T-cell (primary cell): ENCODE results near the gene RNF4. TPM values are rescaled to one million over a fixed set of nuclear protein-coding genes. Genes with fewer than 3 reads are reported as not detected.

Experiments
- ATAC-seq, 4 experiments: fragments of 200-7000 bp in 3 of 4; fragments of 150-1000 bp in 1 of 4; cut with Tn5 transposase; replicated peaks in 1 of 4; 1 replicate in 3 of 4; 2 replicates in 1 of 4; pipeline ENCODE4 v1.10.0; 2021; ENCODE audit warnings: moderate library complexity in 3 of 4, mild to moderate bottlenecking in 2 of 4, moderate number of reproducible peaks in 1 of 4
- CTCF ChIA-PET, 2 donors: fragments of 300-600 bp; sonication (Branson Sonifier 250); formaldehyde crosslinking; loops; one replicate each; lab custom pipeline; 2022; ENCODE audit warnings: antibody characterized with exemption in 2 of 2; lab: Charles Lee
- POLR2A ChIA-PET, 2 donors: fragments of 300-600 bp; sonication (Branson Sonifier 250); formaldehyde crosslinking; loops; one replicate each; lab custom pipeline; 2022; ENCODE audit warnings: antibody characterized with exemption in 2 of 2; lab: Charles Lee
- DNase-seq, 35 experiments: peaks; one replicate each; pipeline versions ENCODE4 v3.0.0 to v3.0.0-alpha.2; 2013 to 2023
- H3K27ac ChIP-seq: one replicate; pipeline ENCODE4 v1.5.1; 2013; ENCODE audit warnings: low read length
- H3K27me3 ChIP-seq, 2 experiments: replicated peaks in 1 of 2; 1 replicate in 1 of 2; 2 replicates in 1 of 2; pipeline versions ENCODE4 v1.6.1 to v1.7.0; 2013; ENCODE audit warnings: low read length in 1 of 2, mixed read lengths in 1 of 2; ENCODE audit not compliant: control insufficient read depth in 2 of 2, insufficient read depth in 2 of 2; ENCODE audit errors: extremely low read depth in 1 of 2
- H3K36me3 ChIP-seq, 2 donors: 1 replicate in 1 of 2; 2 replicates in 1 of 2; pipeline versions ENCODE4 v1.6.1 to v1.7.0; 2013; ENCODE audit warnings: low read length in 1 of 2; ENCODE audit not compliant: control insufficient read depth in 2 of 2, insufficient read depth in 1 of 2; ENCODE audit errors: extremely low read depth in 1 of 2
- H3K4me1 ChIP-seq, 2 experiments: 1 replicate in 1 of 2; 2 replicates in 1 of 2; pipeline versions ENCODE4 v1.6.1 to v1.7.0; 2013; ENCODE audit warnings: low read length in 2 of 2, mixed read lengths in 1 of 2; ENCODE audit not compliant: insufficient read depth in 2 of 2, control insufficient read depth in 1 of 2; ENCODE audit errors: extremely low read depth in 1 of 2
- H3K4me3 ChIP-seq, 2 donors: 1 replicate in 1 of 2; 2 replicates in 1 of 2; pipeline versions ENCODE4 v1.5.1 to v1.7.0; 2013; ENCODE audit warnings: mild to moderate bottlenecking in 2 of 2, low read length in 1 of 2, moderate library complexity in 1 of 2; ENCODE audit not compliant: control insufficient read depth in 1 of 2; ENCODE audit errors: extremely low read depth in 1 of 2
- H3K9me3 ChIP-seq: 2 replicates; pipeline ENCODE4 v1.7.0; 2013
- H3K27ac Mint-ChIP-seq, 2 donors: one replicate each; pipeline ENCODE4 v1.8.0; 2020 to 2021; ENCODE audit warnings: mild to moderate bottlenecking in 2 of 2, mixed read lengths in 2 of 2
- H3K27me3 Mint-ChIP-seq, 2 donors: one replicate each; pipeline ENCODE4 v1.8.0; 2021 to 2022; ENCODE audit warnings: mixed read lengths in 2 of 2
- H3K36me3 Mint-ChIP-seq: one replicate; pipeline ENCODE4 v1.8.0; 2021; ENCODE audit warnings: mixed read lengths
- H3K4me1 Mint-ChIP-seq, 3 donors: one replicate each; pipeline ENCODE4 v1.8.0; 2020 to 2022; ENCODE audit warnings: mixed read lengths in 3 of 3, mild to moderate bottlenecking in 1 of 3
- H3K4me3 Mint-ChIP-seq, 3 donors: one replicate each; pipeline ENCODE4 v1.8.0; 2020 to 2022; ENCODE audit warnings: mild to moderate bottlenecking in 3 of 3, mixed read lengths in 3 of 3, moderate library complexity in 3 of 3
- H3K9me3 Mint-ChIP-seq, 3 donors: one replicate each; pipeline ENCODE4 v1.8.0; 2020 to 2022; ENCODE audit warnings: mixed read lengths in 3 of 3
- WGBS: methylation state at CpG from one replicate; pipeline ENCODE4 v1.1.5; 2013; ENCODE audit warnings: missing lambda C conversion rate; ENCODE audit not compliant: insufficient coverage; 5-methylcytosine and 5-hydroxymethylcytosine counted together
- total RNA-seq, 35 experiments: library from RNA in 6 of 35; stranded (reverse) in 6 of 35; fragments of 120-200 nt in 1 of 35; gene quantifications; one replicate each; pipeline versions ENCODE4 v1.2.1 to v1.2.4 and lab custom pipeline; 2013 to 2026

RNF4 gene
- total RNA-seq, 5 donors from 2014 or later (not counting 1 experiment from before 2014, with no cell fraction given), result 89.2 to 107 (median 104) TPM

DNA sequence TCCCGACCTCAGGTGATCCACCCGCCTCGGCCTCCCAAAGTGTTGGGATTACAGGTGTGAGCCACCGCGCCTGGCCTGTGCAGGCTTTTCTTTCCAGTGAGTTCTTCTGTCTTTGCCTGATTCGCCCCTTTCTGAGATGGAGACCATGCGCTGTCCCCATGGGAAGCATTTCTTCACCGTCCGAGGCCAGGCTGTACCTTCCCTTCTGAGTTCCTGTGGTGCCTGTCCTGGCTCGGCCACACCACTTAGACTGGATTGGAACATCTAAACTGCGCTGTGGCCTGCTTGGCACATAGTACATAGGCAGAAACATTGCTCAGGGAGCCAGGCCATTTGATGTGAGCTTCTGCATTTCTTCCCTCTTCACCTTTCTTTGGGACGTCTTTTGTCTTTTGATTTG is 91.3 kb downstream of the RNF4 start:
- ATAC-seq (no peak), DNase-seq (no peak)
- Mint-ChIP-seq H3K36me3 (peaks cover 29% of the 10 kb centered on the region), H3K27ac (peak overlapping the region in 1 of 2 donors; percentile 17), H3K4me1 (peaks cover 28 to 67% (median 49%) of the 10 kb centered on the region in 3 donors), H3K9me3 (no peaks in the 10 kb centered on the region), H3K4me3 (no peak overlapping the region), H3K27me3 (no peaks in the 10 kb centered on the region)
- H3K27ac ChIP-seq, result no peak overlapping the region
- H3K9me3 ChIP-seq, result no peaks in the 10 kb centered on the region
- no peaks in the 10 kb centered on the region for H3K27me3 ChIP-seq
- H3K36me3 ChIP-seq, result peaks cover 0 to 8% of the 10 kb centered on the region in 2 donors
- POLR2A ChIA-PET, result no interaction called here
- CTCF ChIA-PET, result no interaction called here
- no peak overlapping the region for H3K4me3 ChIP-seq
- 98% methylated on average over 9 of the region's 12 CpGs for WGBS
- peaks cover 0 to 10% of the 10 kb centered on the region in 2 experiments for H3K4me1 ChIP-seq

Other genes with a start within 250 kb of the RNF4 start
- gene HAUS3, start 227.0 kb upstream of the RNF4 start, total RNA-seq, result 10 to 100 TPM; 29.3 to 94.0 (median 31.2) TPM
- 1 to 10 TPM; 2.5 to 3.7 (median 2.7) TPM for gene POLN, start 227.0 kb upstream of the RNF4 start, total RNA-seq
- 100 to 1,000 TPM in 1 of 5 donors, 10 to 100 TPM in 4; 57.0 to 125 (median 78.2) TPM for gene MXD4, start 207.0 kb upstream of the RNF4 start, total RNA-seq
- 10 to 100 TPM; 33.4 to 56.2 (median 45.4) TPM for gene ZFYVE28, start 50.5 kb upstream of the RNF4 start, total RNA-seq
- gene CFAP99, start 50.2 kb upstream of the RNF4 start, total RNA-seq, result under 1 TPM in 3 of 5 donors, not detected in 2; 0.09 to 0.20 (median 0.13) TPM
- gene FAM193A, start 67.5 kb downstream of the RNF4 start, total RNA-seq, result 10 to 100 TPM; 41.6 to 46.8 (median 45.2) TPM